Stimulated activated CD8-positive, alpha-beta memory T cell treated with anti-CD3 and anti-CD28 coated beads, Interleukin-4, amount 100 ng/mL, for 24 hours (primary cell): Measurements from ENCODE around the gene WWOX.

Experiments
- DNase-seq: peaks from one replicate; pipeline ENCODE4 v3.0.0-alpha.2; 2020; ENCODE audit warnings: low read depth

WWOX gene

GRCh38 chr16:78813661-78814311 lies 714.3 kb downstream of the WWOX start:
- DNase-seq: no peak

- no peak for DNase-seq
These were observed 716.3 kb downstream of the WWOX start for GRCh38 chr16:78815713-78816112.

- no peak for DNase-seq
These were observed 717.2 kb downstream of the WWOX start for GRCh38 chr16:78816499-78817195.

- DNase-seq: no peak
These were observed 717.8 kb downstream of the WWOX start for GRCh38 chr16:78817200-78817739.

- no peak for DNase-seq
These were observed 721.9 kb downstream of the WWOX start for GRCh38 chr16:78821335-78821734.

- no peak for DNase-seq
These were observed 723.1 kb downstream of the WWOX start for GRCh38 chr16:78822509-78822908.

- DNase-seq: no peak
These were observed 723.6 kb downstream of the WWOX start for GRCh38 chr16:78823027-78823426.

- no peak for DNase-seq
These were observed 729.8 kb downstream of the WWOX start for GRCh38 chr16:78829280-78829679.

GRCh38 chr16:78830599-78830998 lies 731.1 kb downstream of the WWOX start:
- no peak for DNase-seq

- DNase-seq: no peak
These were observed 732.6 kb downstream of the WWOX start for GRCh38 chr16:78832100-78832499.

GRCh38 chr16:78836802-78837491 lies 737.5 kb downstream of the WWOX start:
- no peak for DNase-seq

- no peak for DNase-seq
These were observed 738.3 kb downstream of the WWOX start for GRCh38 chr16:78837706-78838105.

GRCh38 chr16:78838276-78838675 lies 738.8 kb downstream of the WWOX start:
- no peak for DNase-seq

GRCh38 chr16:78842950-78843349 lies 743.5 kb downstream of the WWOX start:
- no peak for DNase-seq

- DNase-seq: no peak
These were observed 744.5 kb downstream of the WWOX start for GRCh38 chr16:78843978-78844377.

GRCh38 chr16:78844682-78845081 lies 745.2 kb downstream of the WWOX start:
- no peak for DNase-seq

GRCh38 chr16:78851266-78851665 lies 751.8 kb downstream of the WWOX start:
- DNase-seq: no peak

- no peak for DNase-seq
These were observed 752.7 kb downstream of the WWOX start for GRCh38 chr16:78852081-78852635.

GRCh38 chr16:78862022-78862421 lies 762.6 kb downstream of the WWOX start:
- DNase-seq: no peak

GRCh38 chr16:78866521-78866920 lies 767.1 kb downstream of the WWOX start:
- DNase-seq: no peak

- no peak for DNase-seq
These were observed 770.0 kb downstream of the WWOX start for GRCh38 chr16:78869492-78869891.

GRCh38 chr16:78871241-78871640 lies 771.8 kb downstream of the WWOX start:
- no peak for DNase-seq

GRCh38 chr16:78876671-78877070 lies 777.2 kb downstream of the WWOX start:
- DNase-seq: no peak
